GM12874 (cell line): ENCODE results near the gene ERMAP.

Experiments
- TF ChIP-seq, protein P1 (sequence below): IDR thresholded peaks from 2 replicates; pipeline ENCODE4 v1.5.1; 2011; ENCODE audit warnings: low read depth, mild to moderate bottlenecking, control low read depth, low read length, moderate library complexity; ENCODE audit not compliant: insufficient read depth

ERMAP gene

DNA sequence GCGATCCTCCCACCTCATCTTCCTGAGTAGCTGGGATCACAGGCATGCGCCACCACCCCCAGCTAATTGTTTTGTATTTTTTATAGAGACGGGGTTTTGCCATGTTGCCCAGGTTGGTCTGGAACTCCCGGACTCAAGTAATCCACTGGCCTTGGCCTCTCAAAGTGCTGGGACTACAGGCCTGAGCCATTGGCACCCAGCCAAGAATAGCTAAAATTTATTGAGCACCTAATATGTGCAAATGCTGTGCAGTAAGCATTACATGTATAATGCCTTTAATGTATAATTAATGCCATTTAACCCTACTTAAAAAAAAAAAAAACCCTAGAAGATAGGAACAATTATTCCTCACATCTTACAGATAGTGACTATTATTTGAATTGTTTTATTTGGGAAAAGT is 72.3 kb downstream of the ERMAP start:
- TF ChIP-seq, protein P1, sequence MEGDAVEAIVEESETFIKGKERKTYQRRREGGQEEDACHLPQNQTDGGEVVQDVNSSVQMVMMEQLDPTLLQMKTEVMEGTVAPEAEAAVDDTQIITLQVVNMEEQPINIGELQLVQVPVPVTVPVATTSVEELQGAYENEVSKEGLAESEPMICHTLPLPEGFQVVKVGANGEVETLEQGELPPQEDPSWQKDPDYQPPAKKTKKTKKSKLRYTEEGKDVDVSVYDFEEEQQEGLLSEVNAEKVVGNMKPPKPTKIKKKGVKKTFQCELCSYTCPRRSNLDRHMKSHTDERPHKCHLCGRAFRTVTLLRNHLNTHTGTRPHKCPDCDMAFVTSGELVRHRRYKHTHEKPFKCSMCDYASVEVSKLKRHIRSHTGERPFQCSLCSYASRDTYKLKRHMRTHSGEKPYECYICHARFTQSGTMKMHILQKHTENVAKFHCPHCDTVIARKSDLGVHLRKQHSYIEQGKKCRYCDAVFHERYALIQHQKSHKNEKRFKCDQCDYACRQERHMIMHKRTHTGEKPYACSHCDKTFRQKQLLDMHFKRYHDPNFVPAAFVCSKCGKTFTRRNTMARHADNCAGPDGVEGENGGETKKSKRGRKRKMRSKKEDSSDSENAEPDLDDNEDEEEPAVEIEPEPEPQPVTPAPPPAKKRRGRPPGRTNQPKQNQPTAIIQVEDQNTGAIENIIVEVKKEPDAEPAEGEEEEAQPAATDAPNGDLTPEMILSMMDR, result no peak

DNA sequence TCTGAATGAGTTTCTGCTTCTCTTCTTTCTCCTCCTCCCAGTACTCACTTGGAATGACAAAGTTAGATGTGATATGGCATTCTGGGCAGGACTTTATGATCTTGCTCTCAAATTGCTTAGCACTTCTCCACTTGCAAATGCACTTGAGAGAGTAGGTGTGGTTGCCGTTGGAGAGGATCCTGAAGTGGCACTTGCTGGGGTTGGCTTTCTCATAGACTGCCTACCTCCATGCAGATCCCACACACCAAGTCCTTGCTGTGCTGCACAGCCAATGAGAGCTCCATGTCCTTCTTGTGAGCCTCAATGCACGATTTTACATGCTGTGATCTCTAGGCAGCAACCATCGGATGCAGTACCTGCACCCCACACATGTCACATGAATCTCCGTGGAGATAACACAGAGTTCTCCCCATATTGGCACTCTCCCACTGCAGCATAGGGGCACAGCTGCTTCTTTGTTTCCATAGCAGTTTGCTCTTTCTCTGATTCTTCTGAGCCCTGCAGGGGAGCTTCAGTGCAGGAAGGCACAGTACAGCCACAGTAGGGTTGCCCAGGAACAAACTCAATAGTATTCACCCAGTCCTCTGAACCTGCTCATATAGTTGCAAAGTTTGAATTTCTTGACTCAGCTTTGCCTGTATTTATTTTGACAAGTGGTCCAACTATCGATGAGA is 74.7 kb downstream of the ERMAP start:
- TF ChIP-seq, protein P1, result no peak
